OCI-LY3 (cell line): ENCODE measurements around the gene CROCC.

Experiments
- CTCF ChIP-seq: fragments of 200-600, 300-600 bp; sonication (generic); IDR thresholded peaks from 2 replicates; pipeline ENCODE4 v1.5.1; 2014; ENCODE audit warnings: antibody characterized with exemption, low read length, low read depth
- EZH2phosphoT487 ChIP-seq: fragments of 200-600 bp; shearing (Covaris generic); IDR thresholded peaks from 2 replicates; pipeline ENCODE4 v1.6.1; 2018; ENCODE audit warnings: antibody characterized with exemption, mixed run types, low read depth

GRCh38 chr1:17012775-17013490 is 91.2 kb downstream of the CROCC start:
- no peak for TF ChIP-seq CTCF
- TF ChIP-seq EZH2phosphoT487: no peak
